CD14-positive monocyte (primary cell): ENCODE measurements around the gene SPON2. TPM values are rescaled to one million over a fixed set of nuclear protein-coding genes. Genes with fewer than 3 reads are reported as not detected.

Experiments used
- DNase-seq, 3 donors: peaks; one replicate each; pipeline ENCODE4 v3.0.0-alpha.2; 2011 to 2022
- H2AFZ ChIP-seq: 2 replicates; pipeline ENCODE4 v1.6.0; 2012; ENCODE audit warnings: mild to moderate bottlenecking, low read depth, low read length, inconsistent platforms; ENCODE audit not compliant: insufficient read depth, poor library complexity, severe bottlenecking
- H3K27ac ChIP-seq, 2 donors: 1 replicate in 1 of 2; 2 replicates in 1 of 2; pipeline ENCODE4 v1.5.1; 2012 to 2013; ENCODE audit warnings: low read length in 2 of 2, control low read depth in 1 of 2, inconsistent platforms in 1 of 2, low read depth in 1 of 2, mild to moderate bottlenecking in 1 of 2
- H3K27me3 ChIP-seq, 2 donors: one replicate each; pipeline versions ENCODE4 v1.6.0 to v1.6.1; 2011 to 2013; ENCODE audit warnings: low read length in 2 of 2; ENCODE audit not compliant: control insufficient read depth in 2 of 2, insufficient read depth in 2 of 2
- H3K36me3 ChIP-seq, 2 donors: replicated peaks in 1 of 2; 1 replicate in 1 of 2; 2 replicates in 1 of 2; pipeline versions ENCODE4 v1.5.1 to v1.6.1; 2012 to 2013; ENCODE audit warnings: low read length in 2 of 2, control low read depth in 1 of 2, inconsistent platforms in 1 of 2, mild to moderate bottlenecking in 1 of 2; ENCODE audit not compliant: insufficient read depth in 2 of 2, control insufficient read depth in 1 of 2
- H3K4me1 ChIP-seq, 2 donors: 1 replicate in 1 of 2; 2 replicates in 1 of 2; pipeline versions ENCODE4 v1.5.1 to v1.6.1; 2012 to 2013; ENCODE audit warnings: low read length in 2 of 2, control low read depth in 1 of 2, inconsistent platforms in 1 of 2, mild to moderate bottlenecking in 1 of 2, moderate library complexity in 1 of 2; ENCODE audit not compliant: insufficient read depth in 2 of 2, control insufficient read depth in 1 of 2
- H3K4me2 ChIP-seq: replicated peaks from 2 replicates; pipeline ENCODE3; 2012; ENCODE audit warnings: low read length, moderate library complexity, mild to moderate bottlenecking; ENCODE audit not compliant: poor library complexity, severe bottlenecking; ENCODE audit errors: extremely low read depth
- H3K4me3 ChIP-seq, 3 experiments: fragments of 200-600 bp in 1 of 3; sonication (generic) in 1 of 3; replicated peaks in 1 of 3; 1 replicate in 2 of 3; 2 replicates in 1 of 3; pipeline ENCODE4 v1.5.1; 2011 to 2013; ENCODE audit warnings: low read length in 3 of 3, mild to moderate bottlenecking in 3 of 3, control low read depth in 2 of 3, low read depth in 2 of 3, inconsistent platforms in 1 of 3, moderate library complexity in 1 of 3
- H3K79me2 ChIP-seq: 2 replicates; pipeline ENCODE4 v1.6.0; 2012; ENCODE audit warnings: mild to moderate bottlenecking, control low read depth, inconsistent platforms, low read length, moderate library complexity; ENCODE audit not compliant: insufficient read depth
- H3K9ac ChIP-seq: 2 replicates; pipeline ENCODE4 v1.6.0; 2017; ENCODE audit warnings: low read length, mild to moderate bottlenecking; ENCODE audit not compliant: insufficient read depth, poor library complexity, severe bottlenecking
- H3K9me3 ChIP-seq, 2 donors: replicated peaks in 1 of 2; 1 replicate in 1 of 2; 2 replicates in 1 of 2; pipeline versions ENCODE4 v1.5.1 to v1.6.1; 2012 to 2013; ENCODE audit warnings: low read length in 2 of 2, control low read depth in 1 of 2; ENCODE audit not compliant: control insufficient read depth in 1 of 2, insufficient read depth in 1 of 2
- H4K20me1 ChIP-seq: 2 replicates; pipeline ENCODE4 v1.6.0; 2012; ENCODE audit warnings: mild to moderate bottlenecking, low read length, control low read depth, moderate library complexity; ENCODE audit not compliant: insufficient read depth
- H3K27ac Mint-ChIP-seq, 7 donors: one replicate each; pipeline ENCODE4 v1.8.0; 2020; ENCODE audit warnings: mild to moderate bottlenecking in 7 of 7, mixed read lengths in 7 of 7, moderate library complexity in 6 of 7, inconsistent platforms in 2 of 7
- H3K27me3 Mint-ChIP-seq, 3 donors: one replicate each; pipeline ENCODE4 v1.8.0; 2021 to 2022; ENCODE audit warnings: low read depth in 3 of 3, mild to moderate bottlenecking in 3 of 3, mixed read lengths in 3 of 3, moderate library complexity in 3 of 3, inconsistent platforms in 1 of 3
- H3K36me3 Mint-ChIP-seq, 2 donors: one replicate each; pipeline ENCODE4 v1.8.0; 2020; ENCODE audit warnings: mixed read lengths in 2 of 2, inconsistent platforms in 1 of 2, mild to moderate bottlenecking in 1 of 2
- H3K4me1 Mint-ChIP-seq: one replicate; pipeline ENCODE4 v1.8.0; 2020; ENCODE audit warnings: mild to moderate bottlenecking, mixed read lengths
- H3K4me3 Mint-ChIP-seq, 2 donors: one replicate each; pipeline ENCODE4 v1.8.0; 2020; ENCODE audit warnings: mild to moderate bottlenecking in 2 of 2, mixed read lengths in 2 of 2, moderate library complexity in 1 of 2
- H3K9me3 Mint-ChIP-seq, 7 donors: one replicate each; pipeline ENCODE4 v1.8.0; 2020 to 2022; ENCODE audit warnings: mixed read lengths in 7 of 7, mild to moderate bottlenecking in 6 of 7, moderate library complexity in 6 of 7, inconsistent platforms in 2 of 7
- CTCF ChIP-seq: fragments of 200-600 bp; IDR thresholded peaks from one replicate; pipeline ENCODE4 v1.8.0; 2022; ENCODE audit warnings: antibody characterized with exemption, mild to moderate bottlenecking
- WGBS: methylation state at CpG from one replicate; pipeline ENCODE4 v1.1.5; 2013; ENCODE audit warnings: missing lambda C conversion rate; ENCODE audit not compliant: insufficient coverage; 5-methylcytosine and 5-hydroxymethylcytosine counted together
- intact Hi-C, 2 donors: fragments of 100-400 bp; cut with micrococcal nuclease; formaldehyde crosslinking; loops; one replicate each; pipeline versions ENCODE4 v1.15.0 to v1.15.1; 2023
- polyA plus RNA-seq, 3 donors: library from polyadenylated mRNA; depleted of rRNA in 1 of 3; unstranded in 2 of 3; stranded (reverse) in 1 of 3; fragments of 300-500 nt in 2 of 3; fragments of >200 nt in 1 of 3; fragmentation: Illumina TruSeq in 2 of 3; gene quantifications; 1 replicate in 2 of 3; 2 replicates in 1 of 3; pipeline ENCODE4 v1.2.3, GENCODE V29; 2012 to 2021

SPON2 gene
- polyA plus RNA-seq, 3 donors: 0.74 to 1.4 (median 0.90) TPM

GRCh38 chr4:1176398-1177273 lies 4.3 kb upstream of the SPON2 start:
- no peak for DNase-seq
- Mint-ChIP-seq H3K27me3 (peaks cover 26 to 38% (median 33%) of the 10 kb centered on the region in 3 donors), H3K9me3 (peaks cover 10 to 19% (median 14%) of the 10 kb centered on the region in 7 donors)

More at GRCh38 chr4:1176398-1177273, 4.3 kb upstream of the SPON2 start:
- Mint-ChIP-seq H3K4me1 (peaks cover 5% of the 10 kb centered on the region), H3K36me3 (peaks cover 0 to 13% of the 10 kb centered on the region in 2 donors), H3K27ac (no peak overlapping the region), H3K4me3 (no peak overlapping the region)
- H3K79me2 ChIP-seq: no peaks in the 10 kb centered on the region
- H2AFZ ChIP-seq: no peak overlapping the region
- no peaks in the 10 kb centered on the region for H4K20me1 ChIP-seq
- TF ChIP-seq CTCF: no peak
- H3K4me2 ChIP-seq: no peak overlapping the region
- H3K36me3 ChIP-seq: no peaks in the 10 kb centered on the region
- H3K27ac ChIP-seq: no peak overlapping the region
- H3K27me3 ChIP-seq: peaks cover 15 to 29% of the 10 kb centered on the region in 2 donors
- H3K9me3 ChIP-seq: peaks cover 6 to 17% of the 10 kb centered on the region in 2 donors
- intact Hi-C loops: no loop called here
- 60% methylated on average over 1 of the region's 1 CpG for WGBS
- H3K4me3 ChIP-seq: no peak overlapping the region
- no peak overlapping the region for H3K9ac ChIP-seq
- peaks cover 10% of the 10 kb centered on the region in 2 donors for H3K4me1 ChIP-seq
